H1 (cell line): ENCODE data around the gene GUCY2F. TPM values are rescaled to one million over a fixed set of nuclear protein-coding genes. Genes with fewer than 3 reads are reported as not detected.

Experiments used
- MAFK ChIP-seq: IDR thresholded peaks from 2 replicates; pipeline ENCODE4 v1.6.1; 2012; ENCODE audit warnings: low read depth, mild to moderate bottlenecking, improper control_type of control experiment, low read length
- YY1 ChIP-seq: IDR thresholded peaks from 2 replicates; pipeline ENCODE4 v1.6.1; 2011; ENCODE audit warnings: low read depth, mild to moderate bottlenecking, low read length
- polyA plus RNA-seq, 7 experiments: library from polyadenylated mRNA; depleted of rRNA in 3 of 7; stranded (reverse) in 5 of 7; unstranded in 2 of 7; fragments of >200 nt in 5 of 7; fragments of 200-250 nt in 2 of 7; gene quantifications; 1 replicate in 5 of 7; 2 replicates in 1 of 7; 4 replicates in 1 of 7; pipeline versions ENCODE4 v1.2.1 to v1.2.3, GENCODE V29; 2011 to 2013; ENCODE audit warnings: missing spikeins in 2 of 7, mixed read lengths in 2 of 7
- total RNA-seq: library from RNA; stranded (reverse); fragmentation: NEBNext Ultra II Directional; extraction: Animal tissue kit (Norgen Biotek cat#: 25700); gene quantifications from 2 replicates; pipeline ENCODE4 v1.2.1, GENCODE V29; 2021
- TF ChIP-seq, protein P1 (sequence below): fragments of 300-600 bp; sonication (generic); IDR thresholded peaks from 2 replicates; pipeline ENCODE4 v1.7.1; 2012; ENCODE audit warnings: low read length, moderate library complexity, mild to moderate bottlenecking, inconsistent platforms; ENCODE audit not compliant: insufficient replicate concordance

Gene GUCY2F
- total and polyA plus RNA-seq, 2 of the 8 experiments (the other 6 are each of a cell fraction or from before 2014, with no cell fraction given), result 0.02 TPM; not detected in 1

GRCh38 chrX:109350551-109350950 is 131.3 kb downstream of the GUCY2F start (continued):
- TF ChIP-seq, protein P1, sequence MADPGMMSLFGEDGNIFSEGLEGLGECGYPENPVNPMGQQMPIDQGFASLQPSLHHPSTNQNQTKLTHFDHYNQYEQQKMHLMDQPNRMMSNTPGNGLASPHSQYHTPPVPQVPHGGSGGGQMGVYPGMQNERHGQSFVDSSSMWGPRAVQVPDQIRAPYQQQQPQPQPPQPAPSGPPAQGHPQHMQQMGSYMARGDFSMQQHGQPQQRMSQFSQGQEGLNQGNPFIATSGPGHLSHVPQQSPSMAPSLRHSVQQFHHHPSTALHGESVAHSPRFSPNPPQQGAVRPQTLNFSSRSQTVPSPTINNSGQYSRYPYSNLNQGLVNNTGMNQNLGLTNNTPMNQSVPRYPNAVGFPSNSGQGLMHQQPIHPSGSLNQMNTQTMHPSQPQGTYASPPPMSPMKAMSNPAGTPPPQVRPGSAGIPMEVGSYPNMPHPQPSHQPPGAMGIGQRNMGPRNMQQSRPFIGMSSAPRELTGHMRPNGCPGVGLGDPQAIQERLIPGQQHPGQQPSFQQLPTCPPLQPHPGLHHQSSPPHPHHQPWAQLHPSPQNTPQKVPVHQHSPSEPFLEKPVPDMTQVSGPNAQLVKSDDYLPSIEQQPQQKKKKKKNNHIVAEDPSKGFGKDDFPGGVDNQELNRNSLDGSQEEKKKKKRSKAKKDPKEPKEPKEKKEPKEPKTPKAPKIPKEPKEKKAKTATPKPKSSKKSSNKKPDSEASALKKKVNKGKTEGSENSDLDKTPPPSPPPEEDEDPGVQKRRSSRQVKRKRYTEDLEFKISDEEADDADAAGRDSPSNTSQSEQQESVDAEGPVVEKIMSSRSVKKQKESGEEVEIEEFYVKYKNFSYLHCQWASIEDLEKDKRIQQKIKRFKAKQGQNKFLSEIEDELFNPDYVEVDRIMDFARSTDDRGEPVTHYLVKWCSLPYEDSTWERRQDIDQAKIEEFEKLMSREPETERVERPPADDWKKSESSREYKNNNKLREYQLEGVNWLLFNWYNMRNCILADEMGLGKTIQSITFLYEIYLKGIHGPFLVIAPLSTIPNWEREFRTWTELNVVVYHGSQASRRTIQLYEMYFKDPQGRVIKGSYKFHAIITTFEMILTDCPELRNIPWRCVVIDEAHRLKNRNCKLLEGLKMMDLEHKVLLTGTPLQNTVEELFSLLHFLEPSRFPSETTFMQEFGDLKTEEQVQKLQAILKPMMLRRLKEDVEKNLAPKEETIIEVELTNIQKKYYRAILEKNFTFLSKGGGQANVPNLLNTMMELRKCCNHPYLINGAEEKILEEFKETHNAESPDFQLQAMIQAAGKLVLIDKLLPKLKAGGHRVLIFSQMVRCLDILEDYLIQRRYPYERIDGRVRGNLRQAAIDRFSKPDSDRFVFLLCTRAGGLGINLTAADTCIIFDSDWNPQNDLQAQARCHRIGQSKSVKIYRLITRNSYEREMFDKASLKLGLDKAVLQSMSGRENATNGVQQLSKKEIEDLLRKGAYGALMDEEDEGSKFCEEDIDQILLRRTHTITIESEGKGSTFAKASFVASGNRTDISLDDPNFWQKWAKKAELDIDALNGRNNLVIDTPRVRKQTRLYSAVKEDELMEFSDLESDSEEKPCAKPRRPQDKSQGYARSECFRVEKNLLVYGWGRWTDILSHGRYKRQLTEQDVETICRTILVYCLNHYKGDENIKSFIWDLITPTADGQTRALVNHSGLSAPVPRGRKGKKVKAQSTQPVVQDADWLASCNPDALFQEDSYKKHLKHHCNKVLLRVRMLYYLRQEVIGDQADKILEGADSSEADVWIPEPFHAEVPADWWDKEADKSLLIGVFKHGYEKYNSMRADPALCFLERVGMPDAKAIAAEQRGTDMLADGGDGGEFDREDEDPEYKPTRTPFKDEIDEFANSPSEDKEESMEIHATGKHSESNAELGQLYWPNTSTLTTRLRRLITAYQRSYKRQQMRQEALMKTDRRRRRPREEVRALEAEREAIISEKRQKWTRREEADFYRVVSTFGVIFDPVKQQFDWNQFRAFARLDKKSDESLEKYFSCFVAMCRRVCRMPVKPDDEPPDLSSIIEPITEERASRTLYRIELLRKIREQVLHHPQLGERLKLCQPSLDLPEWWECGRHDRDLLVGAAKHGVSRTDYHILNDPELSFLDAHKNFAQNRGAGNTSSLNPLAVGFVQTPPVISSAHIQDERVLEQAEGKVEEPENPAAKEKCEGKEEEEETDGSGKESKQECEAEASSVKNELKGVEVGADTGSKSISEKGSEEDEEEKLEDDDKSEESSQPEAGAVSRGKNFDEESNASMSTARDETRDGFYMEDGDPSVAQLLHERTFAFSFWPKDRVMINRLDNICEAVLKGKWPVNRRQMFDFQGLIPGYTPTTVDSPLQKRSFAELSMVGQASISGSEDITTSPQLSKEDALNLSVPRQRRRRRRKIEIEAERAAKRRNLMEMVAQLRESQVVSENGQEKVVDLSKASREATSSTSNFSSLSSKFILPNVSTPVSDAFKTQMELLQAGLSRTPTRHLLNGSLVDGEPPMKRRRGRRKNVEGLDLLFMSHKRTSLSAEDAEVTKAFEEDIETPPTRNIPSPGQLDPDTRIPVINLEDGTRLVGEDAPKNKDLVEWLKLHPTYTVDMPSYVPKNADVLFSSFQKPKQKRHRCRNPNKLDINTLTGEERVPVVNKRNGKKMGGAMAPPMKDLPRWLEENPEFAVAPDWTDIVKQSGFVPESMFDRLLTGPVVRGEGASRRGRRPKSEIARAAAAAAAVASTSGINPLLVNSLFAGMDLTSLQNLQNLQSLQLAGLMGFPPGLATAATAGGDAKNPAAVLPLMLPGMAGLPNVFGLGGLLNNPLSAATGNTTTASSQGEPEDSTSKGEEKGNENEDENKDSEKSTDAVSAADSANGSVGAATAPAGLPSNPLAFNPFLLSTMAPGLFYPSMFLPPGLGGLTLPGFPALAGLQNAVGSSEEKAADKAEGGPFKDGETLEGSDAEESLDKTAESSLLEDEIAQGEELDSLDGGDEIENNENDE, result no peak
- TF ChIP-seq MAFK, result no peak
- no peak for TF ChIP-seq YY1
- TF ChIP-seq, all 59 proteins: peak for 0
